IPS-18c (cell line): Measurements from ENCODE around the gene ASCC1.
"Not testable (repeated sequence)": the region's sequence is repeated elsewhere in the genome, so short reads cannot be mapped to it uniquely, and the experiment has no call there.

ENCODE experiments used
- H3K4me3 ChIP-seq: 2 replicates; pipeline ENCODE4 v1.7.0; 2013; ENCODE audit warnings: low read depth, mild to moderate bottlenecking, low read length, moderate library complexity; ENCODE audit not compliant: insufficient read depth
- H3K9me3 ChIP-seq: one replicate; pipeline ENCODE4 v1.6.1; 2013; ENCODE audit warnings: mild to moderate bottlenecking, low read length, moderate library complexity; ENCODE audit not compliant: control insufficient read depth, insufficient read depth

The ASCC1 gene

GRCh38 chr10:72156223-72156622 lies 59.9 kb downstream of the ASCC1 start:
- no peak overlapping the region for H3K4me3 ChIP-seq
- no peaks in the 10 kb centered on the region for H3K9me3 ChIP-seq

- H3K9me3 ChIP-seq = no peaks in the 10 kb centered on the region
- H3K4me3 ChIP-seq = no peak overlapping the region
These were observed 63.8 kb downstream of the ASCC1 start for GRCh38 chr10:72152286-72152685.

GRCh38 chr10:72150746-72151478 lies 65.2 kb downstream of the ASCC1 start:
- H3K9me3 ChIP-seq, H3K4me3 ChIP-seq: not testable (repeated sequence)

GRCh38 chr10:72147324-72147584 lies 68.8 kb downstream of the ASCC1 start:
- H3K4me3 ChIP-seq, H3K9me3 ChIP-seq: not testable (repeated sequence)

- no peak overlapping the region for H3K4me3 ChIP-seq
- H3K9me3 ChIP-seq = no peaks in the 10 kb centered on the region
These were observed 69.3 kb downstream of the ASCC1 start for GRCh38 chr10:72146559-72147323.

GRCh38 chr10:72146071-72146470 lies 70.0 kb downstream of the ASCC1 start:
- Histone ChIP-seq H3K4me3 (no peak overlapping the region), H3K9me3 (no peaks in the 10 kb centered on the region)

- H3K4me3 ChIP-seq = no peak overlapping the region
These were observed 70.4 kb downstream of the ASCC1 start for GRCh38 chr10:72145657-72146056.

GRCh38 chr10:72140850-72141249 lies 75.2 kb downstream of the ASCC1 start:
- Histone ChIP-seq H3K9me3 (no peaks in the 10 kb centered on the region), H3K4me3 (no peak overlapping the region)

More at GRCh38 chr10:72145657-72146056, 70.4 kb downstream of the ASCC1 start:
- no peaks in the 10 kb centered on the region for H3K9me3 ChIP-seq

GRCh38 chr10:72140174-72140573 lies 75.9 kb downstream of the ASCC1 start:
- no peaks in the 10 kb centered on the region for H3K9me3 ChIP-seq
- H3K4me3 ChIP-seq = no peak overlapping the region

GRCh38 chr10:72137583-72137982 lies 78.5 kb downstream of the ASCC1 start:
- H3K4me3 ChIP-seq = no peak overlapping the region
- H3K9me3 ChIP-seq = no peaks in the 10 kb centered on the region

- H3K9me3 ChIP-seq, H3K4me3 ChIP-seq: not testable (repeated sequence)
These were observed 79.9 kb downstream of the ASCC1 start for GRCh38 chr10:72136225-72136624.

GRCh38 chr10:72134785-72135767 lies 81.0 kb downstream of the ASCC1 start:
- Histone ChIP-seq H3K9me3 (no peaks in the 10 kb centered on the region), H3K4me3 (no peak overlapping the region)

GRCh38 chr10:72133517-72133916 lies 82.6 kb downstream of the ASCC1 start:
- H3K4me3 ChIP-seq = no peak overlapping the region
- H3K9me3 ChIP-seq = no peaks in the 10 kb centered on the region

- Histone ChIP-seq H3K4me3 (no peak overlapping the region), H3K9me3 (no peaks in the 10 kb centered on the region)
These were observed 83.2 kb downstream of the ASCC1 start for GRCh38 chr10:72132854-72133253.

GRCh38 chr10:72127571-72127970 lies 88.5 kb downstream of the ASCC1 start:
- H3K4me3 ChIP-seq = no peak overlapping the region
- H3K9me3 ChIP-seq = no peaks in the 10 kb centered on the region

- Histone ChIP-seq H3K4me3 (no peak overlapping the region), H3K9me3 (no peaks in the 10 kb centered on the region)
These were observed 89.2 kb downstream of the ASCC1 start for GRCh38 chr10:72126872-72127232.

- H3K9me3 ChIP-seq = no peaks in the 10 kb centered on the region
These were observed 89.7 kb downstream of the ASCC1 start for GRCh38 chr10:72126184-72126871.

More at GRCh38 chr10:72126184-72126871, 89.7 kb downstream of the ASCC1 start:
- no peak overlapping the region for H3K4me3 ChIP-seq
